ENCODE results near the gene ANKRD36C. TPM values are rescaled to one million over a fixed set of nuclear protein-coding genes. Genes with fewer than 3 reads are reported as not detected.
"Not testable (repeated sequence)": the region's sequence is repeated elsewhere in the genome, so short reads cannot be mapped to it uniquely, and the experiment has no call there.

The ANKRD36C gene
- total RNA-seq: 39.0 and 46.2 TPM in 2 replicates

GRCh38 chr2:95991351-95992094 lies at the start of gene ANKRD36C:
TSS of gene ANKRD36C (minus strand) at chr2:95991824. CDS start at chr2:95991708, 116 bp downstream.
- H3K4me3 ChIP-seq (ENCODE audit: low read depth, low read length): peak within 1 kb of the TSS; percentile 82
- peak; percentile 37 for DNase-seq (ENCODE audit: low read depth)

- not testable (repeated sequence) for H3K4me3 ChIP-seq (ENCODE audit: low read depth, low read length); DNase-seq (ENCODE audit: low read depth)
Observed at GRCh38 chr2:96035554-96035953, 43.9 kb upstream of the ANKRD36C start.

- not testable (repeated sequence) for DNase-seq (ENCODE audit: low read depth); H3K4me3 ChIP-seq (ENCODE audit: low read depth, low read length)
Observed at GRCh38 chr2:96034792-96035191, 43.2 kb upstream of the ANKRD36C start, which contains the start of gene GPAT2. TSS of gene GPAT2 (minus strand) at chr2:96034916. CDS start at chr2:96032359, 2,557 bp downstream.

GRCh38 chr2:96033997-96034396 lies 42.4 kb upstream of the ANKRD36C start:
- H3K4me3 ChIP-seq (ENCODE audit: low read depth, low read length); DNase-seq (ENCODE audit: low read depth): not testable (repeated sequence)

- DNase-seq (ENCODE audit: low read depth); H3K4me3 ChIP-seq (ENCODE audit: low read depth, low read length): not testable (repeated sequence)
Observed at GRCh38 chr2:96027725-96028325, 36.2 kb upstream of the ANKRD36C start.

- not testable (repeated sequence) for DNase-seq (ENCODE audit: low read depth); H3K4me3 ChIP-seq (ENCODE audit: low read depth, low read length)
Observed at GRCh38 chr2:96025755-96026154, 34.1 kb upstream of the ANKRD36C start.

GRCh38 chr2:96025194-96025492 lies 33.5 kb upstream of the ANKRD36C start:
- no peak for TF ChIP-seq CTCF (IDR thresholded peaks at IDR 0.05; ENCODE audit: insufficient read depth, low read depth, low read length)
- H3K4me3 ChIP-seq (ENCODE audit: low read depth, low read length): no peak overlapping the region
- DNase-seq (ENCODE audit: low read depth): no peak

GRCh38 chr2:96024336-96025193 lies 32.9 kb upstream of the ANKRD36C start:
- no peak overlapping the region for H3K4me3 ChIP-seq (ENCODE audit: low read depth, low read length)
- DNase-seq (ENCODE audit: low read depth): no peak
- no peak for TF ChIP-seq CTCF (IDR thresholded peaks at IDR 0.05; ENCODE audit: insufficient read depth, low read depth, low read length)

- not testable (repeated sequence) for DNase-seq (ENCODE audit: low read depth)
Observed at GRCh38 chr2:96023701-96024100, 32.1 kb upstream of the ANKRD36C start.

GRCh38 chr2:96022701-96023447 lies 31.2 kb upstream of the ANKRD36C start:
- peak; percentile 80 for DNase-seq (ENCODE audit: low read depth)
- TF ChIP-seq CTCF (IDR thresholded peaks at IDR 0.05; ENCODE audit: insufficient read depth, low read depth, low read length): peak; percentile 76
- H3K4me3 ChIP-seq (ENCODE audit: low read depth, low read length): not testable (repeated sequence)

More at GRCh38 chr2:96023701-96024100, 32.1 kb upstream of the ANKRD36C start:
- H3K4me3 ChIP-seq (ENCODE audit: low read depth, low read length): not testable (repeated sequence)

GRCh38 chr2:96022126-96022525 lies 30.5 kb upstream of the ANKRD36C start:
- H3K4me3 ChIP-seq (ENCODE audit: low read depth, low read length); DNase-seq (ENCODE audit: low read depth): not testable (repeated sequence)

- not testable (repeated sequence) for H3K4me3 ChIP-seq (ENCODE audit: low read depth, low read length); DNase-seq (ENCODE audit: low read depth)
Observed at GRCh38 chr2:96021142-96021541, 29.5 kb upstream of the ANKRD36C start.

- H3K4me3 ChIP-seq (ENCODE audit: low read depth, low read length); DNase-seq (ENCODE audit: low read depth): not testable (repeated sequence)
Observed at GRCh38 chr2:96019909-96020590, 28.4 kb upstream of the ANKRD36C start.

- H3K4me3 ChIP-seq (ENCODE audit: low read depth, low read length); DNase-seq (ENCODE audit: low read depth): not testable (repeated sequence)
Observed at GRCh38 chr2:96016321-96016720, 24.7 kb upstream of the ANKRD36C start.

Data from fibroblast of villous mesenchyme (primary cell).